ENCODE measurements around the gene WDR89. TPM values are rescaled to one million over a fixed set of nuclear protein-coding genes. Genes with fewer than 3 reads are reported as not detected.

WDR89 gene
- polyA plus RNA-seq, 1 experiment: 9.4 TPM

GRCh38 chr14:63616015-63616414, 25.7 kb downstream of the WDR89 start:
- DNase-seq (ENCODE audit: low read depth, low spot score): no peak
- Histone ChIP-seq H3K27me3 (ENCODE audit: control insufficient read depth, insufficient read depth, low read length) (no peaks in the 10 kb centered on the region), H3K9me3 (ENCODE audit: control insufficient read depth, insufficient read depth, low read length) (no peaks in the 10 kb centered on the region), H3K4me3 (ENCODE audit: low read depth, low read length) (no peak overlapping the region), H3K27ac (ENCODE audit: low read depth, low read length) (no peak overlapping the region)
- POLR2A ChIA-PET: interaction anchor here (0.9 kb wide), 1 partner anchor 23 kb away, joined by 3 read pairs; no protein-coding TSS in a partner anchor
- CTCF ChIA-PET: interaction anchor here (0.6 to 1.6 kb wide), 5 partner anchors 16 to 284 kb away, joined by 3 to 7 read pairs (median 3); no protein-coding TSS in a partner anchor
- no peak for TF ChIP-seq CTCF (IDR thresholded peaks at IDR 0.05; ENCODE audit: low read depth, low read length)

DNA sequence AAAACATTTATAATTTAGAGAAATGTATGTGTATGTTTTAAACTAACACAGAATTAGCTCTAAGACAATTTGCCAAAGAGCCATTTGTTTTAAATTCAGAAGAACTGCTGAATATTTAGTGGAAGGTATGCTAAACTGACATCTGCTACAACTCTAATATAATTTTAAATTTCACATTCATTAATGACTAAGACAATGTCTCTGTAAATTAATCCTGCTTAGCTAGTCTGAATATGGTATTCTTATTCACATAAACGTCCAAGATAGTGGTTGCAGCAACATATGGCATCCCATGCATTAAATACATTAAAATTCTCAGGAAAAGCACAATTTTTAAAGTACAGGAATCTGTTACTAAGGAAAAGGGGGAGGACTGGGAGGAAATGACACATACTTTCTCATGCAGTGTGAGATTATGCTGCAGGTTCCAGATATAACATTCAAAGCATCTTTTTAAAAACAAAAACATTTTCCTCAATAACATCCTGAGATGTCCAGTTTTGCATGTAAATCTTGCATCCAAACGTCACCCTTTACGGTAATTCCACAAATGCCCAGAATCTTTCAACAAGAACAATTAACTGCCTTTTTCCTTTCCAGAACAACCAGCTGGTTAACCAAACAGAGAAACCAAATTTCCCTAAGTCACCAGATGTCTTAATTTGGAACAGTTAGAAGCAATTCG, 26.9 kb downstream of the WDR89 start:
- Histone ChIP-seq H3K4me3 (ENCODE audit: low read depth, low read length) (no peak overlapping the region), H3K27me3 (ENCODE audit: control insufficient read depth, insufficient read depth, low read length) (no peaks in the 10 kb centered on the region), H3K27ac (ENCODE audit: low read depth, low read length) (no peak overlapping the region), H3K9me3 (ENCODE audit: control insufficient read depth, insufficient read depth, low read length) (no peaks in the 10 kb centered on the region)
- no peak for TF ChIP-seq CTCF (IDR thresholded peaks at IDR 0.05; ENCODE audit: low read depth, low read length)
- ChIA-PET POLR2A (interaction anchor here (0.6 kb wide), 1 partner anchor 165 kb away, joined by 8 read pairs; no protein-coding TSS in a partner anchor), CTCF (interaction anchor here (0.6 to 1.6 kb wide), 5 partner anchors 18 to 226 kb away, joined by 3 to 7 read pairs (median 4); no protein-coding TSS in a partner anchor)
- DNase-seq (ENCODE audit: low read depth, low spot score): no peak

DNA sequence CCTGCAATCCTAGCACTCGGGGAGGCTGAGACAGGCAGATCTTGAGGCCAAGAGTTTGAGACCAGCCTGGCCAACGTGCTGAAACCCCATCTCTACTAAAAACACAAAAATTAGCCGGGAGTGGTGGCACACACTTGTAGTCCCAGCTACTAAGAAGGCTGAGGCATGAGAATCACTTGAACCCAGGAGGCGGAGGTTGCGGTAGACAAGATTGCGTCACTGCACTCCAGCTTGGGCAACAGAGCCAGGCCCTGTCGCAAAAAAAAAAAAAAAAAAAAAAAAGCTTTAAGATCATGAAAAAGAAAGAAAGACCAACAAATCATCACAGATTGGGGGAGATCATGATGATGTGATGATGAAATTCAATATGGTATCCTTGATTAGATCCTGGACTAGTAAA, 30.6 kb downstream of the WDR89 start:
- Histone ChIP-seq H3K27ac (ENCODE audit: low read depth, low read length) (no peak overlapping the region), H3K9me3 (ENCODE audit: control insufficient read depth, insufficient read depth, low read length) (no peaks in the 10 kb centered on the region), H3K27me3 (ENCODE audit: control insufficient read depth, insufficient read depth, low read length) (no peaks in the 10 kb centered on the region), H3K4me3 (ENCODE audit: low read depth, low read length) (no peak overlapping the region)
- no peak for TF ChIP-seq CTCF (IDR thresholded peaks at IDR 0.05; ENCODE audit: low read depth, low read length)
- ChIA-PET CTCF (interaction anchor here (0.8 kb wide), 1 partner anchor 222 kb away, joined by 4 read pairs; no protein-coding TSS in a partner anchor), POLR2A (no interaction called here)
- no peak for DNase-seq (ENCODE audit: low read depth, low spot score)

DNA sequence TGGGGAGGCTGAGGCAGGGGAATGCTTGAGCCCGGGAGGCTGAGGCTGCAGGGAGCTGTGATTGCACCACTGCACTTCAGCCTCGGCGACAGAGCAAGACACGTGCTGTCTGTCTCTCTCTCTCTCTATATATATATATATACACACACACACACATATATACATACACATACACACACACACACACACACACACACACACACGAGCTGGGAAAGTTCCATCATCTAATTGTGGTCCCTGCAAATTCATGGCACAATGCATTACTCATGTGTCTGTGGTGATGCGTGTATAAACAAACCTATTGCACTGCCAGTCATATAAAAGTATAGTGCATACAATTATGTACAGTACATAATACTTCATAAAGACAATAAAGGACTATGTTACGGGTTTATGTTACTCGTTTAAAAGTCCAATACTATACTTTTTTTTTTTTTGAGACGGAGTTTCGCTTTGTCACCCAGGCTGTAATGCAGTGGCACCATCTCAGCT, 36.6 kb downstream of the WDR89 start:
- ChIA-PET POLR2A (interaction anchor here (0.7 kb wide), 1 partner anchor 161 kb away, joined by 3 read pairs; no protein-coding TSS in a partner anchor), CTCF (no interaction called here)
- TF ChIP-seq CTCF (IDR thresholded peaks at IDR 0.05; ENCODE audit: low read depth, low read length): no peak
- DNase-seq (ENCODE audit: low read depth, low spot score): no peak
- Histone ChIP-seq H3K27ac (ENCODE audit: low read depth, low read length) (no peak overlapping the region), H3K4me3 (ENCODE audit: low read depth, low read length) (no peak overlapping the region), H3K27me3 (ENCODE audit: control insufficient read depth, insufficient read depth, low read length) (no peaks in the 10 kb centered on the region), H3K9me3 (ENCODE audit: control insufficient read depth, insufficient read depth, low read length) (no peaks in the 10 kb centered on the region)

DNA sequence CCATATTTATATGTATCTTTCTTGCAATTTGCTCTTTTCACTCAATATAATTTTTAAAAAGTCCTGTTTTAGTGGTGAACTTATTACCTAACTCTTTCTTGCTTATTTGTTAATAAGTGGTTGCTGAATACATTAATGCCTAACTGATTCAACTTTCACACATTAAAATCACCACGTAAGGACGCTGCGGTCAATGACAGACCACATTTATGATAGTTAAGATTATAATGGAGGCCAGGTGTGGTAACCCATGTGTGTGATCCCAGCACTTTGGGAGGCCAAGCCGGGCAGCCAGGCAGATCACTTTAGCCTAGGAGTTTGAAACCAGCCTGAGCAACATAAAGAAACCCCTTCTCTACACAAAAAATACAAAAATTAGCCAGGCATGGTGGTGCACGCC, 37.0 kb downstream of the WDR89 start:
- CTCF ChIA-PET: no interaction called here
- TF ChIP-seq CTCF (IDR thresholded peaks at IDR 0.05; ENCODE audit: low read depth, low read length): no peak
- POLR2A ChIA-PET: no interaction called here
- no peak for DNase-seq (ENCODE audit: low read depth, low spot score)
- H3K9me3 ChIP-seq (ENCODE audit: control insufficient read depth, insufficient read depth, low read length): no peaks in the 10 kb centered on the region
- H3K27ac ChIP-seq (ENCODE audit: low read depth, low read length): no peak overlapping the region
- no peaks in the 10 kb centered on the region for H3K27me3 ChIP-seq (ENCODE audit: control insufficient read depth, insufficient read depth, low read length)
- no peak overlapping the region for H3K4me3 ChIP-seq (ENCODE audit: low read depth, low read length)

Data from AG04450 (cell line).